IPS DF 19.7 (cell line): ENCODE results near the gene SMYD3.
"Not testable (repeated sequence)": the region's sequence is repeated elsewhere in the genome, so short reads cannot be mapped to it uniquely, and the experiment has no call there.

ENCODE experiments used
- DNase-seq: peaks from one replicate; pipeline ENCODE4 v3.0.0-alpha.2; 2013; ENCODE audit warnings: low read depth, low spot score

SMYD3 gene

GRCh38 chr1:246071561-246071960 is 435.5 kb downstream of the SMYD3 start:
- not testable (repeated sequence) for DNase-seq

- no peak for DNase-seq
These were observed 437.5 kb downstream of the SMYD3 start for GRCh38 chr1:246069581-246069980.

- DNase-seq: no peak
These were observed 438.2 kb downstream of the SMYD3 start for GRCh38 chr1:246068619-246069509.

- DNase-seq: no peak
These were observed 438.9 kb downstream of the SMYD3 start for GRCh38 chr1:246068217-246068512.

- no peak for DNase-seq
These were observed 439.5 kb downstream of the SMYD3 start for GRCh38 chr1:246067432-246068216.

- DNase-seq: no peak
These were observed 440.5 kb downstream of the SMYD3 start for GRCh38 chr1:246066573-246066972.

- no peak for DNase-seq
These were observed 441.5 kb downstream of the SMYD3 start for GRCh38 chr1:246065592-246065991.

- no peak for DNase-seq
These were observed 442.2 kb downstream of the SMYD3 start for GRCh38 chr1:246064891-246065290.

GRCh38 chr1:246063013-246063616 is 444.0 kb downstream of the SMYD3 start:
- no peak for DNase-seq

GRCh38 chr1:246058466-246058865 is 448.6 kb downstream of the SMYD3 start:
- DNase-seq: no peak

- DNase-seq: no peak
These were observed 454.5 kb downstream of the SMYD3 start for GRCh38 chr1:246052603-246053002.

- no peak for DNase-seq
These were observed 455.1 kb downstream of the SMYD3 start for GRCh38 chr1:246051909-246052518.

- no peak for DNase-seq
These were observed 458.4 kb downstream of the SMYD3 start for GRCh38 chr1:246048693-246049092.

GRCh38 chr1:246043556-246043955 is 463.5 kb downstream of the SMYD3 start:
- DNase-seq: no peak

- DNase-seq: no peak
These were observed 465.7 kb downstream of the SMYD3 start for GRCh38 chr1:246041360-246041759.

GRCh38 chr1:246040200-246040890 is 466.7 kb downstream of the SMYD3 start:
- no peak for DNase-seq

GRCh38 chr1:246039584-246039983 is 467.5 kb downstream of the SMYD3 start:
- DNase-seq: no peak

- no peak for DNase-seq
These were observed 469.2 kb downstream of the SMYD3 start for GRCh38 chr1:246037832-246038231.

GRCh38 chr1:246036175-246036574 is 470.9 kb downstream of the SMYD3 start:
- no peak for DNase-seq

- no peak for DNase-seq
These were observed 472.0 kb downstream of the SMYD3 start for GRCh38 chr1:246035060-246035541.

- DNase-seq: no peak
These were observed 472.4 kb downstream of the SMYD3 start for GRCh38 chr1:246034630-246035029.
